ENCODE measurements around the gene CNTN4. TPM values are rescaled to one million over a fixed set of nuclear protein-coding genes. Genes with fewer than 3 reads are reported as not detected.

The CNTN4 gene
- polyA plus RNA-seq, 2 donors, result 0.51 to 0.54 TPM

GRCh38 chr3:2847062-2847841 lies 748.6 kb downstream of the CNTN4 start:
- H3K36me3 ChIP-seq (ENCODE audit: control insufficient read depth in 2 of 2, insufficient read depth in 2 of 2, low read length in 1 of 2), result no peaks in the 10 kb centered on the region
- no peaks in the 10 kb centered on the region for H3K4me1 ChIP-seq (ENCODE audit: control insufficient read depth in 2 of 2, insufficient read depth in 2 of 2, low read length in 1 of 2)
- no peak overlapping the region for H3K4me3 ChIP-seq (ENCODE audit: low read depth in 1 of 2, low read length in 2 of 2)
- H3K27me3 ChIP-seq (ENCODE audit: control insufficient read depth in 1 of 2, insufficient read depth in 2 of 2, low read length in 2 of 2), result no peaks in the 10 kb centered on the region
- H3K27ac ChIP-seq (ENCODE audit: low read depth in 2 of 2, low read length in 1 of 2), result no peak overlapping the region
- WGBS, 2 donors, result 55 to 69% methylated on average over 3 of the region's 3 CpGs
- H3K9me3 ChIP-seq (ENCODE audit: control insufficient read depth in 2 of 2, insufficient read depth in 1 of 2, low read depth in 1 of 2, low read length in 1 of 2), result no peaks in the 10 kb centered on the region

GRCh38 chr3:2849092-2849491 lies 750.4 kb downstream of the CNTN4 start:
- no peaks in the 10 kb centered on the region for H3K4me1 ChIP-seq (ENCODE audit: control insufficient read depth in 2 of 2, insufficient read depth in 2 of 2, low read length in 1 of 2)
- no peak overlapping the region for H3K27ac ChIP-seq (ENCODE audit: low read depth in 2 of 2, low read length in 1 of 2)
- no peaks in the 10 kb centered on the region for H3K36me3 ChIP-seq (ENCODE audit: control insufficient read depth in 2 of 2, insufficient read depth in 2 of 2, low read length in 1 of 2)
- no peaks in the 10 kb centered on the region for H3K9me3 ChIP-seq (ENCODE audit: control insufficient read depth in 2 of 2, insufficient read depth in 1 of 2, low read depth in 1 of 2, low read length in 1 of 2)
- no peaks in the 10 kb centered on the region for H3K27me3 ChIP-seq (ENCODE audit: control insufficient read depth in 1 of 2, insufficient read depth in 2 of 2, low read length in 2 of 2)
- no peak overlapping the region for H3K4me3 ChIP-seq (ENCODE audit: low read depth in 1 of 2, low read length in 2 of 2)

- no peak overlapping the region for H3K27ac ChIP-seq (ENCODE audit: low read depth in 2 of 2, low read length in 1 of 2)
- no peaks in the 10 kb centered on the region for H3K27me3 ChIP-seq (ENCODE audit: control insufficient read depth in 1 of 2, insufficient read depth in 2 of 2, low read length in 2 of 2)
- no peaks in the 10 kb centered on the region for H3K36me3 ChIP-seq (ENCODE audit: control insufficient read depth in 2 of 2, insufficient read depth in 2 of 2, low read length in 1 of 2)
- no peaks in the 10 kb centered on the region for H3K9me3 ChIP-seq (ENCODE audit: control insufficient read depth in 2 of 2, insufficient read depth in 1 of 2, low read depth in 1 of 2, low read length in 1 of 2)
- H3K4me3 ChIP-seq (ENCODE audit: low read depth in 1 of 2, low read length in 2 of 2), result no peak overlapping the region
- no peaks in the 10 kb centered on the region for H3K4me1 ChIP-seq (ENCODE audit: control insufficient read depth in 2 of 2, insufficient read depth in 2 of 2, low read length in 1 of 2)
- WGBS, 2 donors, result 64 to 68% methylated on average over 2 of the region's 2 CpGs
Observed at GRCh38 chr3:2850701-2851100, 752.0 kb downstream of the CNTN4 start.

- H3K9me3 ChIP-seq (ENCODE audit: control insufficient read depth in 2 of 2, insufficient read depth in 1 of 2, low read depth in 1 of 2, low read length in 1 of 2), result no peaks in the 10 kb centered on the region
- no peak overlapping the region for H3K4me3 ChIP-seq (ENCODE audit: low read depth in 1 of 2, low read length in 2 of 2)
- H3K27ac ChIP-seq (ENCODE audit: low read depth in 2 of 2, low read length in 1 of 2), result no peak overlapping the region
- 47 to 66% methylated on average over 3 of the region's 3 CpGs for WGBS, 2 donors
- no peaks in the 10 kb centered on the region for H3K36me3 ChIP-seq (ENCODE audit: control insufficient read depth in 2 of 2, insufficient read depth in 2 of 2, low read length in 1 of 2)
- no peaks in the 10 kb centered on the region for H3K27me3 ChIP-seq (ENCODE audit: control insufficient read depth in 1 of 2, insufficient read depth in 2 of 2, low read length in 2 of 2)
- no peaks in the 10 kb centered on the region for H3K4me1 ChIP-seq (ENCODE audit: control insufficient read depth in 2 of 2, insufficient read depth in 2 of 2, low read length in 1 of 2)
Observed at GRCh38 chr3:2851361-2851760, 752.7 kb downstream of the CNTN4 start.

GRCh38 chr3:2851835-2852234 lies 753.2 kb downstream of the CNTN4 start:
- Histone ChIP-seq H3K36me3 (ENCODE audit: control insufficient read depth in 2 of 2, insufficient read depth in 2 of 2, low read length in 1 of 2) (no peaks in the 10 kb centered on the region), H3K4me1 (ENCODE audit: control insufficient read depth in 2 of 2, insufficient read depth in 2 of 2, low read length in 1 of 2) (no peaks in the 10 kb centered on the region), H3K9me3 (ENCODE audit: control insufficient read depth in 2 of 2, insufficient read depth in 1 of 2, low read depth in 1 of 2, low read length in 1 of 2) (no peaks in the 10 kb centered on the region), H3K4me3 (ENCODE audit: low read depth in 1 of 2, low read length in 2 of 2) (no peak overlapping the region), H3K27ac (ENCODE audit: low read depth in 2 of 2, low read length in 1 of 2) (no peak overlapping the region), H3K27me3 (ENCODE audit: control insufficient read depth in 1 of 2, insufficient read depth in 2 of 2, low read length in 2 of 2) (no peaks in the 10 kb centered on the region)
- 2 to 21% methylated on average over 1 of the region's 1 CpG for WGBS, 2 donors

GRCh38 chr3:2853651-2854050 lies 755.0 kb downstream of the CNTN4 start:
- Histone ChIP-seq H3K9me3 (ENCODE audit: control insufficient read depth in 2 of 2, insufficient read depth in 1 of 2, low read depth in 1 of 2, low read length in 1 of 2) (no peaks in the 10 kb centered on the region), H3K27ac (ENCODE audit: low read depth in 2 of 2, low read length in 1 of 2) (no peak overlapping the region), H3K4me3 (ENCODE audit: low read depth in 1 of 2, low read length in 2 of 2) (no peak overlapping the region), H3K27me3 (ENCODE audit: control insufficient read depth in 1 of 2, insufficient read depth in 2 of 2, low read length in 2 of 2) (no peaks in the 10 kb centered on the region), H3K36me3 (ENCODE audit: control insufficient read depth in 2 of 2, insufficient read depth in 2 of 2, low read length in 1 of 2) (no peaks in the 10 kb centered on the region), H3K4me1 (ENCODE audit: control insufficient read depth in 2 of 2, insufficient read depth in 2 of 2, low read length in 1 of 2) (no peaks in the 10 kb centered on the region)
- 75 to 76% methylated on average over 5 of the region's 5 CpGs for WGBS, 2 donors

- H3K27me3 ChIP-seq (ENCODE audit: control insufficient read depth in 1 of 2, insufficient read depth in 2 of 2, low read length in 2 of 2), result no peaks in the 10 kb centered on the region
- no peak overlapping the region for H3K4me3 ChIP-seq (ENCODE audit: low read depth in 1 of 2, low read length in 2 of 2)
- H3K27ac ChIP-seq (ENCODE audit: low read depth in 2 of 2, low read length in 1 of 2), result no peak overlapping the region
- H3K36me3 ChIP-seq (ENCODE audit: control insufficient read depth in 2 of 2, insufficient read depth in 2 of 2, low read length in 1 of 2), result no peaks in the 10 kb centered on the region
- WGBS, 2 donors, result 58 to 59% methylated on average over 12 of the region's 12 CpGs
- no peaks in the 10 kb centered on the region for H3K4me1 ChIP-seq (ENCODE audit: control insufficient read depth in 2 of 2, insufficient read depth in 2 of 2, low read length in 1 of 2)
- no peaks in the 10 kb centered on the region for H3K9me3 ChIP-seq (ENCODE audit: control insufficient read depth in 2 of 2, insufficient read depth in 1 of 2, low read depth in 1 of 2, low read length in 1 of 2)
Observed at GRCh38 chr3:2856138-2857133, 757.8 kb downstream of the CNTN4 start.

GRCh38 chr3:2860626-2861025 lies 762.0 kb downstream of the CNTN4 start:
- Histone ChIP-seq H3K36me3 (ENCODE audit: control insufficient read depth in 2 of 2, insufficient read depth in 2 of 2, low read length in 1 of 2) (no peaks in the 10 kb centered on the region), H3K9me3 (ENCODE audit: control insufficient read depth in 2 of 2, insufficient read depth in 1 of 2, low read depth in 1 of 2, low read length in 1 of 2) (no peaks in the 10 kb centered on the region), H3K27me3 (ENCODE audit: control insufficient read depth in 1 of 2, insufficient read depth in 2 of 2, low read length in 2 of 2) (no peaks in the 10 kb centered on the region), H3K4me1 (ENCODE audit: control insufficient read depth in 2 of 2, insufficient read depth in 2 of 2, low read length in 1 of 2) (no peaks in the 10 kb centered on the region), H3K4me3 (ENCODE audit: low read depth in 1 of 2, low read length in 2 of 2) (no peak overlapping the region), H3K27ac (ENCODE audit: low read depth in 2 of 2, low read length in 1 of 2) (no peak overlapping the region)
- WGBS, 2 donors, result 98 to 99% methylated on average over 2 of the region's 2 CpGs

GRCh38 chr3:2861120-2861519 lies 762.5 kb downstream of the CNTN4 start:
- Histone ChIP-seq H3K4me3 (ENCODE audit: low read depth in 1 of 2, low read length in 2 of 2) (no peak overlapping the region), H3K27me3 (ENCODE audit: control insufficient read depth in 1 of 2, insufficient read depth in 2 of 2, low read length in 2 of 2) (no peaks in the 10 kb centered on the region), H3K36me3 (ENCODE audit: control insufficient read depth in 2 of 2, insufficient read depth in 2 of 2, low read length in 1 of 2) (no peaks in the 10 kb centered on the region), H3K9me3 (ENCODE audit: control insufficient read depth in 2 of 2, insufficient read depth in 1 of 2, low read depth in 1 of 2, low read length in 1 of 2) (no peaks in the 10 kb centered on the region), H3K27ac (ENCODE audit: low read depth in 2 of 2, low read length in 1 of 2) (no peak overlapping the region), H3K4me1 (ENCODE audit: control insufficient read depth in 2 of 2, insufficient read depth in 2 of 2, low read length in 1 of 2) (no peaks in the 10 kb centered on the region)
- 52 to 56% methylated on average over 1 of the region's 1 CpG for WGBS, 2 donors
